Smooth muscle cell of the brain vasculature (primary cell): ENCODE data around the gene FOXO1.

Experiments used
- DNase-seq: peaks from one replicate; pipeline ENCODE4 v3.0.0-alpha.2; 2012; ENCODE audit warnings: low read depth, low spot score

Gene FOXO1

GRCh38 chr13:40639221-40639681, 27.2 kb downstream of the FOXO1 start:
- DNase-seq = no peak

- no peak for DNase-seq
These were observed 28.8 kb downstream of the FOXO1 start for GRCh38 chr13:40637643-40638042.

- DNase-seq = no peak
These were observed 31.0 kb downstream of the FOXO1 start for GRCh38 chr13:40635315-40635995.

DNA sequence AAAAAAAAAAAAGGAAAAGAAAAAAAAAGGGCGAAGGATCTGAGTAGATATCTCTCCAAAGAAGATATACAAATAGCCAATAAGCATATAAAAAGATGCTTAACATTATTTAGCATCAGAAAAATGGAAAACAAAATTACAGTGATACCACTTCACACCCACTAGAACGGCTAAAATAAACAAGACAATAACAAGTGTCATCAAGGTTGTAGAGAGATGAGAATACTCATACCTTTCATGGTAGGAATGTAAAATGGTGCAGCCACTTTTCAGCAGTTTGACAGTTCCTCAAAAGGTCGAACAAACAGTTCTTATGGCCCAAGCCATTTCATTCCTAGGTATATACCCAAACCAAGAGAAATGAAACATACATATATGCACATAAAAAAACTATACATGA, 33.5 kb downstream of the FOXO1 start:
- DNase-seq = no peak

GRCh38 chr13:40631605-40632004, 34.8 kb downstream of the FOXO1 start:
- DNase-seq = no peak

- DNase-seq = no peak
These were observed 36.6 kb downstream of the FOXO1 start for GRCh38 chr13:40629678-40630384.

GRCh38 chr13:40626977-40627376, 39.5 kb downstream of the FOXO1 start:
- DNase-seq = no peak

GRCh38 chr13:40626561-40626960, 39.9 kb downstream of the FOXO1 start:
- DNase-seq = no peak

DNA sequence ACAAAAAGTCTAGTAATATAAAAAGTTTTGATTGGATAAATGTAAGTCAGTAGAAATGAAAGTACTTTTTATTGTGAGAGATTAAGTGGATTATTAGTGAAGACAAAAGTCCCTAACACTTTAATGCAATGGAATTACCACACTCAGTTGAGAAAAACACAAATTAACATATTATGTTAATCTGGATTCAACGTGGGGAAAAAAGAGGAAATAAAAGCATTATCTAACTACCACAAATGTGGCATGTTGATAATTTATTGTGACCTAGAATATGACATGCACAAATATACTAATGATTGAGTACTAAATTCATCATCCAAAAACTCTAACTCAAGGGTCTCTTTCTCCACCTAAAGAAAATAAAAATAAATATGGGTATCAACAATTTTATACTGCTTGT, 41.5 kb downstream of the FOXO1 start:
- no peak for DNase-seq

DNA sequence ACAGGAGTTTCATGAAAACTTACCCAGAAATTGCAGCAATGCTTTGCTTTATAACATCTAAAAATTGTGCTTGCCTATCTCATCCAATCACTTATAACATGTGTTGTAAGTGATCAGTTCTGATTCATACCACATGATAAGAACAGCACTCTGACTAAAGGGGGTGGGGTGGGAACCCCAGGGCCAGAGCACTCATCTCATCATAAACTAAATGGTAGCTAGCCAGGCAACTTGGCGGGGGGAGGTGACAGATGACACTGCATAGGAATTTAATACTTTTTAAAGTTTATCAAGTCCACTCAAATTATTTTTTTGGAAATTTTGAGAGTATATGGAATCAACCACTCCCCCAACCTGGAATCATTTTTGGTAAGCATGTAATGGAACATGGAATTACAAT, 42.1 kb downstream of the FOXO1 start:
- no peak for DNase-seq

- no peak for DNase-seq
These were observed 43.7 kb downstream of the FOXO1 start for GRCh38 chr13:40622761-40623160.

- no peak for DNase-seq
These were observed 44.2 kb downstream of the FOXO1 start for GRCh38 chr13:40622246-40622645.

GRCh38 chr13:40619479-40619814, 47.0 kb downstream of the FOXO1 start:
- DNase-seq = no peak

GRCh38 chr13:40618581-40619478, 47.6 kb downstream of the FOXO1 start:
- no peak for DNase-seq

GRCh38 chr13:40617801-40618356, 48.6 kb downstream of the FOXO1 start:
- no peak for DNase-seq

DNA sequence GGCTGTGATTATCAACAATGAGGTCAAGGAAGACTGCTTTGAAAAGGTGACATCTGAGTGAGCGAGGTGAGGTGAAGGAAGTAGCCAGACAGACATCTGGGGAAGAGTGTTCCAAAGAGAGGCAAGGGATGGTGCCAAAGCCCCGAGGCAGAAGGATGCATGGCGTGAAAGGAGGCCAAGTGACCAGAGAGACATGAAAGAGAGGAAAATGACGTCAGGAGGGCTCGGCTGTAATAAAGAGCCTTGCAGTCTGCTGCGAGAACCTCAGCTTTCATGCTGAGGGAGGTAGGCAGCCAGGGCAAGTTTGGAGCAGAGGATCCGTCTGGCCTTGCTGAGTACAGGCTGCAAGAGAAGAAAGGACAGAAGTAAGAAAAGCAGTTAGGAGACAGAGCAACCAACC, 50.8 kb downstream of the FOXO1 start:
- no peak for DNase-seq

DNA sequence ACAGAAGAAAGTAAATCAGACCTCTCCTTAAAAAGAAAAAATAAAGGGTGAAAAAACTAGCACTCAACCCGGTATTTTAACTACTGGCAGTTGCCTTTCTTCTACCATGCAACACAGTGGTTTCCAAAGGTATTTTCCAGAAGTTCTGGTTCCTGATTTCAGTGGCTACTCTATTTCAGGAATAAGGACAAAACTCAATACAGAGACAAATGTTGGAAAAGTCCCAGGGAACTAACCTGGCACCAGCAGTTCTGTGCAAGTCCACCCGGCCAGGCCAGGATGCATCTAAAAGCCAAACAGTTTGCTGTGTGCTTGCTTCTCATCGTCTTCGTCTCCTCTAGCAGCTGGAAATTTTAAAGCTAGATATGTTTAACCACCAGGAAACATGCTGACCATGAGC, 52.5 kb downstream of the FOXO1 start:
- no peak for DNase-seq

DNA sequence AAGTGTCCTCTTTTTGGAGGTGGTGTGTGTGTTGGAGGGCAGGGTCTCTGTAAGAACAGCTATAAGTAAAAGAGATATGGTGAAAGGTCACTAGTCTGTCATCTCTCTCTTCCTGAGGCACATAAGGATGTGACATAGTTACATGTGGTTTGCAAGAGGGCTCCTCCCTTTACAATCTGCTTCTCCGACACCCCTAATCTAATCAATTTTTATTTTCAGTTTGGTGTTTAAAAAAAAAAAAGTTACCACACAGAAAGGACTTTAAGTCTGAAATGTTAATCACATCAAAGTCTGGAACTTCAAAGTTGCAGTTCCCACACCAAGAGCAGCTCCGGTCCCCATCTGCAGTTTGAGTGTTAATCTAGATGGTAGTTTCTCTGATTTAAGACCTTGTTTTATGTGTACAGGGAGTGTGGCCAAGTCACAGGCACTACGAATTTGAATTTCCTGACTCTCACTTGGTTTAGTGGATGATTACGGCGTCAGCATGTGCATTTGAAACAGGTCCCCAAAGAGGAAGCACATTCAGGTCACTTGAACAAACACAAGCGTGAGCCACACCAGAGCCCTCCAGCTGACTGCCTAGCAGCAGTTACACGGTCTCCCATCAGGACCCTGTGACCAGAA, 53.1 kb downstream of the FOXO1 start:
- no peak for DNase-seq

DNA sequence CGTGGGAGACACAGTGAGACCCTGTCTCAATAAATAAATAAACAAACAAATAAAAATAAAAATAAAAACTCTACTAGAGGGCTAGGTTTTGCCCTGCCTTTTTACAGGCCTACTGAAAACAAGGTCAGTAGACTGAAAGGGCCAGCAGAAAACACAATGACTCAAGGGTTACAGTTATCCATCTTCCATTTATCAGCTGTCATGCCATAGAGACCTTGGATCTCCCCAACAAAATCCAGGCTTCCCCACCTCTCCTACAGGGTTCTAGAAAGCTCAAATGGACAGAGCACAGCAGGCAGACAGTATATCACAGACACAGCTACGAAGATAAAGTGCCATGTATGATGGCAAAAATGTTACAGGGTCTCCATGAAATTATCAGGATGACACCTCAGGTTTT, 54.4 kb downstream of the FOXO1 start:
- DNase-seq = no peak

DNA sequence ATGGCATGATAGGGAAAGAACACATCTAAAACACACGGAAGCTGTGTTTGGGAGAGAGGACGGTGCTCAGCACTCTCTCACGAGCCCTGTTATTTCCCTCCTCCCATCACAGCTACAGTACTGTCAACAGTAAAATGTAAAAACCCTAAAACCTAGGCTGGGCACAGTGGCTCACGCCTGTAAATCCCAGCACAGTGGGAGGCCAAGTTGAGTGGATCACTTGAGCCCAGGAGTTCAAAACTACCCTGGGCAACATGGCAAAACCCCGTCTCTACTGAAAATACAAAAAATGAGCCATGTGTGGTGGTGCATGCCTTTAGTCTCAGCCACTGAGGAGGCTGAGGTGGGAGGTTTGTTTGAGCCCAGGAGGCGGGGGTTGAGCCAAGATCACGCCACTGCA, 54.8 kb downstream of the FOXO1 start:
- DNase-seq = no peak

DNA sequence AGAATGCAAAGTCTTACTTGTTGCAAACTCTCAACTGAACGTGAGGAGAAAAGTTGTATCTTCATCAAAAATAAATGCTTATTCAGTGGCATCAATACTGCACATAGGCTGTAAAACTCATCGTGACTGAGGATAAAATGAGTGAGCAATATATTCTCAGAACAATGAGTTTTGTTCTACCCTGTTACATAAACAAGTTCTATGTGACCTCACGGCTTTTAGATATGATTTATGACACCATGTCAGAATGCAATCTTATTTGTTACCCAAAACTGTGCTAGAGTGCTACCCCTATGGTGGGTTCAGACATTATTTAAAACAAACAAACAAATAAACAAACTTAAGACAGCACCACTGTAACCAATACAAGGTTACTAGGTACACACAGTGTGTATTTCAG, 55.4 kb downstream of the FOXO1 start:
- no peak for DNase-seq
